HG03025 (cell line): Measurements from ENCODE around the gene HRK.

Experiments used
- ATAC-seq: cut with Tn5 transposase; IDR thresholded peaks from one replicate; pipeline ENCODE4 v1.9.1; 2021; ENCODE audit warnings: mild to moderate bottlenecking, moderate library complexity; ENCODE audit not compliant: unreplicated experiment, low FRiP score

Gene HRK

DNA sequence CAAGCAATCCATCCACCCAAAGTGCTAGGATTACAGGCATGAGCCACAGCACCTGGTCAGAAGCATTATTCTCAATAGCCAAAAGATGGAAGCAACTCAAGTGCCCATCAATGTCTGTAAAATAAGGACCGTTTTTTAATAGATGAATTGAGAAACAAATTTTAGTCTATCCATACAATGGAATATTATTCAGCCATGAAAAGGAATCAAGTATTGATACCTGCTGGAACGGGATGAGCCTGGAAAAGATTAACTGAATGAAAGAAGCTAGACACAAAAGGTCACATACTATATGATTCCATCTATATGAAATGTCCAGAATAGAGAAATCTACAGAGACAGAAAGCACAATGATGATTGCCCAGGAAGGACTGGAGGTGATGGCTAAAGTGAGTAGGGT lies 20.4 kb upstream of the HRK start:
- ATAC-seq = no peak

- no peak for ATAC-seq
These were observed 17.4 kb upstream of the HRK start for GRCh38 chr12:116898669-116899068.

GRCh38 chr12:116897476-116897875 lies 16.2 kb upstream of the HRK start:
- no peak for ATAC-seq

- ATAC-seq = no peak
These were observed 15.2 kb upstream of the HRK start for GRCh38 chr12:116896411-116896924.

- no peak for ATAC-seq
These were observed 13.7 kb upstream of the HRK start for GRCh38 chr12:116894913-116895312.

DNA sequence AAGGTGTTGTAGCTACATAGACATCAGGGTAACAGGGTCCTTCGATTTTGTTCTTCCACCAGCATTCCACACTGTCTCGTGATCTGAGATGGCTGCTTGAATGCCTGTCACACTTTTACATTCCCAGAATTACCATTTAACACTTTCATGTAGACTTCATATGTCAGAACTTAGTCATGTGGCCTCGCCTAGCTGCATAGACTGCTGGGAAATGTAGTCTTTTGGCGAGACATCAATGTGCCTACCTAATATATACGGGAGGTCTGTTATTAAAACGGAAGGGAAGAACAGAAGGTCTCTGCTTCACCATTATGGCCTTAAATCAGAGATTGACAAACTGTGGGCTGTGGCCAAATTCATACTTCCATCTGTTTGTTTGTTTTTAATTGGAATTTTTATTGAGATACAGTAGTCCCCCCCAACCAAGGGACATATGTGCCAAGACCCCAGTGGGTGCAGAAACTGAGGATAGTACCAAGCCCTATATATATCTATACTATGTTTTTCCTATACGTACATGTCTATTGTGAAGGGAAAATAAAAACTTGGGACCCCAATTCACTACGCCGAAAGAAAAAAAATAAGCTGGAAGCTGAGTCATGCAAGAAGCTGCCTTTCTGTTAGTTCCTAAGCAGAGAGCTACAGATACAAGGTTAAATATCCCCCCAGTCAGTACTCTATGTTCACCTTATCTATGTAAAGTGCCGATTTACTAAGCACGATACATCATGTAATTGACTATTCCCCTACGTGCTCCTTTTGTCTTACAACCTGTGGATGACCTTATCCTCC lies 11.3 kb upstream of the HRK start:
- no peak for ATAC-seq

DNA sequence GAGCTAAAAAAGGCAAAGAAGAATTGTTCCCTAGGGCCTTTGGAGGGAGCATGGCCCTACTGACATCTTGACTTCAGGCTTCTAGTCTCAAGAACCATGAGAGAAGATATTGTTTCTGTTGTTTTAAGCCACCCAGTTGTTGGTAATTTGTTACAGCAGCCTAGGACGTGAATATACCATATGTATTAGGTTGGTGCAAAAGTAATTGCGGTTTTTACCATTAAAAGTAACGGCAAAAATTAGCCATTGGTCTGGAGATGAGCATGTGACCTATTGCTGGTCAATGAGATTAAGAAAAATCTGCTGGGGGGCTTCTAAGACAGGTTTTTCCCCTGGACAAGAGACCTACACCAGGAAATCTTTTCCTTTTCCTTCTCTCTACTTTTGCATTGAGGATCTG lies 9.8 kb upstream of the HRK start:
- no peak for ATAC-seq

DNA sequence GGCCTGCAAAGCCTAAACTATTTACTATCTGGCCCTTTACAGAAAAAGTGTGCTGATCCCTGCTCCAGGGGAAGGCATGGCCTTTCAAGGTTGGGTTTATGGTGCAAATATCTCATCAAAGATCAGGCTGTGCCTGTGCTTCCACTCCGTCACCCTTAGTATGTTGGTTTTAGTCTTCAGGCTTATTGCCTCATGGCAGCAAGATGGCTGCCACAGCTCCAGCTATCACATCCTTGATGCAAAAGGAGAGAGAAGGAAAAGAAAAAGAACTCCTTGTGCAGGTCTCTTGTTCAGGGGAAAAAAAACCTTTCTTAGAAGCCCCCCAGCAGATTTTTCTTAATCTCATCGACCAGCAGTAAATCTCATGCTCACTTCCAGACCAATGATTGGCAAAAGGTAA lies 9.1 kb upstream of the HRK start:
- no peak for ATAC-seq

- no peak for ATAC-seq
These were observed 6.7 kb upstream of the HRK start for GRCh38 chr12:116887897-116888296.

DNA sequence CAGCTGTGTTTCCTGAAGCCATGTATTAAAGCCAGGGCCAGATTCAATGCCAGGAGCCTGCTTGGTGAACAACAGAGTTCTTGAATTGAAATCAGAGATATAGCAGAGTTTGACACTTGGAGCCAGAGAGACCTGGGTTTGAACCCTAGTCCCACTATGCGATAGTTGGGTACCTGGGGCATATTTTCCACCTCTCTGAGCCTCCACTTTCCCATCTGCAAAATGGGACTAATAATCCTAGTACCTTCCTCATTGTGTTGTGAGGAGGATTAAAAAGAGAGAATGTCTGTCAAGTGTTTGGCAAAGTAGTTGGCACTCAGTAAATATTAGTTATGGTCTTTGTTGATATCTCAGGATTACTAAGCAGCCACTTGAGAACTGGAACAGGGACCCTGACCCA lies 6.0 kb upstream of the HRK start:
- ATAC-seq = no peak

DNA sequence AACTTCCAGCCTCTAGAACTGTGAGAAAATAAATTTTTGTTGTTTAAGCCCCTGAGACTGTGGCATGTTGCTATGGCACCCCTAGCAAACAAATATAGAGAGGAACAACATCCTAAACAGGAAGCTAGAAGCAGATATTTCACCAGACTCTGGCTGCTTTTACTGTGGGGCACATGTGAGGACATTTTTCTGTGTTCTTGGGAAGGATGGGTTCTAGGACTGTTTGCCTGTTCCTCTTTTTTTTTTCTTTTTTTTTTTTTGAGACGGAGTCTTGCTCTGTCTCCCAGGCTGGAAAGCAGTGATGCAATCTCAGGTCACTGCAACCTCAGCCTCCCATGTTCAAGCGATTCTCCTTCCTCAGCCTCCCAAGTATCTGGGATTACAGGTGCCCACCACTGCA lies 4.2 kb upstream of the HRK start:
- ATAC-seq = no peak

- ATAC-seq = no peak
These were observed 3.6 kb upstream of the HRK start for GRCh38 chr12:116884871-116885270.

DNA sequence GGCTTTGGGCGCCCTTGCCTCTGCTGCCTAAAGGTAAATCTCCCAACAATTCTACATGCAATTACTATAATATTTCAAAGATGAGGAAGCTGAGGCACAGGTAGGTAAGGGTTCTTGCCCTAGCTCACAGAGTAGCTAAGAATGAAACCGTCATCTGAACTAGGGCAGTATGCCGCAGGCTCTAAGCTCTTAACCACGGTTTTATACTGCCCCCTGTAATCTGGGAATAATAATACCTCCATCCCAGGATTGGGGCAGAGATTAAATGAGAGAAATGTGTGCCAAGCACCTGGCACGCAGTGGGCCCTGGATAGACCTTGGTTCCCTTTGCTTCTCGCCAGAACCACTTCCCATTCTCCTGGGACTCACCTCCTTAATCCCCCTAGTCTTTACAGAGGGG lies 1.5 kb upstream of the HRK start:
- no peak for ATAC-seq

GRCh38 chr12:116881877-116882507 lies 751 bp upstream of the HRK start:
- ATAC-seq = no peak

- peak; percentile 72 for ATAC-seq
These were observed 370 bp downstream of the HRK start for GRCh38 chr12:116880817-116881324.

- ATAC-seq = no peak
These were observed 926 bp downstream of the HRK start for GRCh38 chr12:116880213-116880816.

GRCh38 chr12:116879509-116880212 lies 1.6 kb downstream of the HRK start:
- no peak for ATAC-seq

- no peak for ATAC-seq
These were observed 2.4 kb downstream of the HRK start for GRCh38 chr12:116878567-116879508.

GRCh38 chr12:116876151-116876869 lies 4.9 kb downstream of the HRK start:
- ATAC-seq = no peak
